ENCODE measurements around the gene HLF. TPM values are rescaled to one million over a fixed set of nuclear protein-coding genes. Genes with fewer than 3 reads are reported as not detected.

HLF gene
- total and polyA plus RNA-seq, 2 of the 4 experiments (the other 2 are of a cell fraction), result 0.18 TPM; not detected in 1

DNA sequence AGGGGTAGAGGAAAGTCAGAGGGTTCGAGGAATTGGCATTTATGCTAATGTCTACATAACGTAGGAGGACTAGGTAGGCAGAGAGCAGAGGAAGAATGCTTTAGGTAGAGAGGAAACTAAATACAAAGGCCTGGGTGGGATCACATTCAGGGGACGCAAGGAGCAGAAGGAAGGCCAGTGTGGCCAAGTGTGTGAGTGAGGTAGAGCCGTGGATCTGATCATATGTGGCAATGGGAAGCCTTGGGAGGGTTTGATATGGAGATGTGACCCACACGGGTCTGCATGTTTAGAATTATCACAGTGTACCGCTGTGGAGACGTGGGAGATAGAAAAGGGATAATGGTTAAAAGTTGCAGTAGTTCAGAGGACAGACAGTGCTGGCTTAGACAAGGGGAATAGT, 43.1 kb downstream of the HLF start:
- WGBS, 2 experiments (ENCODE audit: extremely low coverage in 2 of 2, insufficient read length in 1 of 2), result 42% methylated on average over 2 of the region's 7 CpGs; no CpG with 5 or more reads in 1 of the 2 experiments
- BruUV-seq (replicated peaks), result no TSS peak

More for the DNA sequence above, 43.1 kb downstream of the HLF start:
- no peak overlapping the region for H3K4me3 ChIP-seq (ENCODE audit: insufficient read depth, low read depth, low read length)
- no peak overlapping the region for H2BK120ac ChIP-seq (ENCODE audit: low read depth, low read length)
- no peaks in the 10 kb centered on the region for H3K9me3 ChIP-seq (ENCODE audit: control insufficient read depth, insufficient read depth, low read length)
- TF ChIP-seq MAFK (IDR thresholded peaks at IDR 0.05; ENCODE audit: low read depth, low read length) (no peak), RCOR1 (IDR thresholded peaks at IDR 0.05; ENCODE audit: insufficient replicate concordance, low read length) (no peak), CHD1 (IDR thresholded peaks at IDR 0.05; ENCODE audit: low read depth, low read length) (no peak), FOS (IDR thresholded peaks at IDR 0.05; ENCODE audit: low read depth, low read length) (no peak), RFX5 (IDR thresholded peaks at IDR 0.05; ENCODE audit: low read depth, low read length) (no peak), MXI1 (IDR thresholded peaks at IDR 0.05; ENCODE audit: borderline replicate concordance, low read depth, low read length) (no peak), NFE2L2 (IDR thresholded peaks at IDR 0.05; ENCODE audit: low read depth, low read length) (no peak), SMC3 (IDR thresholded peaks at IDR 0.05; ENCODE audit: low read depth, low read length) (no peak), RAD21 (IDR thresholded peaks at IDR 0.05; ENCODE audit: low read length) (no peak), POLR2A (IDR thresholded peaks at IDR 0.05; ENCODE audit: low read depth, low read length) (no peak), CEBPB (IDR thresholded peaks at IDR 0.05; ENCODE audit: low read depth, low read length) (no peak), MAZ (IDR thresholded peaks at IDR 0.05; ENCODE audit: borderline replicate concordance, low read depth, low read length) (no peak), BHLHE40 (IDR thresholded peaks at IDR 0.05; ENCODE audit: low read depth, low read length) (no peak)
- TF ChIP-seq, protein P1, sequence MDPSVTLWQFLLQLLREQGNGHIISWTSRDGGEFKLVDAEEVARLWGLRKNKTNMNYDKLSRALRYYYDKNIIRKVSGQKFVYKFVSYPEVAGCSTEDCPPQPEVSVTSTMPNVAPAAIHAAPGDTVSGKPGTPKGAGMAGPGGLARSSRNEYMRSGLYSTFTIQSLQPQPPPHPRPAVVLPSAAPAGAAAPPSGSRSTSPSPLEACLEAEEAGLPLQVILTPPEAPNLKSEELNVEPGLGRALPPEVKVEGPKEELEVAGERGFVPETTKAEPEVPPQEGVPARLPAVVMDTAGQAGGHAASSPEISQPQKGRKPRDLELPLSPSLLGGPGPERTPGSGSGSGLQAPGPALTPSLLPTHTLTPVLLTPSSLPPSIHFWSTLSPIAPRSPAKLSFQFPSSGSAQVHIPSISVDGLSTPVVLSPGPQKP (IDR thresholded peaks at IDR 0.05; ENCODE audit: borderline replicate concordance, low read depth, low read length), result no peak
- TF ChIP-seq, protein P2, sequence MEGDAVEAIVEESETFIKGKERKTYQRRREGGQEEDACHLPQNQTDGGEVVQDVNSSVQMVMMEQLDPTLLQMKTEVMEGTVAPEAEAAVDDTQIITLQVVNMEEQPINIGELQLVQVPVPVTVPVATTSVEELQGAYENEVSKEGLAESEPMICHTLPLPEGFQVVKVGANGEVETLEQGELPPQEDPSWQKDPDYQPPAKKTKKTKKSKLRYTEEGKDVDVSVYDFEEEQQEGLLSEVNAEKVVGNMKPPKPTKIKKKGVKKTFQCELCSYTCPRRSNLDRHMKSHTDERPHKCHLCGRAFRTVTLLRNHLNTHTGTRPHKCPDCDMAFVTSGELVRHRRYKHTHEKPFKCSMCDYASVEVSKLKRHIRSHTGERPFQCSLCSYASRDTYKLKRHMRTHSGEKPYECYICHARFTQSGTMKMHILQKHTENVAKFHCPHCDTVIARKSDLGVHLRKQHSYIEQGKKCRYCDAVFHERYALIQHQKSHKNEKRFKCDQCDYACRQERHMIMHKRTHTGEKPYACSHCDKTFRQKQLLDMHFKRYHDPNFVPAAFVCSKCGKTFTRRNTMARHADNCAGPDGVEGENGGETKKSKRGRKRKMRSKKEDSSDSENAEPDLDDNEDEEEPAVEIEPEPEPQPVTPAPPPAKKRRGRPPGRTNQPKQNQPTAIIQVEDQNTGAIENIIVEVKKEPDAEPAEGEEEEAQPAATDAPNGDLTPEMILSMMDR (conservative IDR thresholded peaks at IDR 0.05; ENCODE audit: low read depth, low read length), result no peak
- TF ChIP-seq, protein P3, sequence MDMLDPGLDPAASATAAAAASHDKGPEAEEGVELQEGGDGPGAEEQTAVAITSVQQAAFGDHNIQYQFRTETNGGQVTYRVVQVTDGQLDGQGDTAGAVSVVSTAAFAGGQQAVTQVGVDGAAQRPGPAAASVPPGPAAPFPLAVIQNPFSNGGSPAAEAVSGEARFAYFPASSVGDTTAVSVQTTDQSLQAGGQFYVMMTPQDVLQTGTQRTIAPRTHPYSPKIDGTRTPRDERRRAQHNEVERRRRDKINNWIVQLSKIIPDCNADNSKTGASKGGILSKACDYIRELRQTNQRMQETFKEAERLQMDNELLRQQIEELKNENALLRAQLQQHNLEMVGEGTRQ (IDR thresholded peaks at IDR 0.05; ENCODE audit: low read depth, low read length), result no peak
- dilution Hi-C loops (cut with HindIII; ENCODE audit: low sequenced_read_pairs, unreplicated experiment), result no loop called here
- H3K4me1 ChIP-seq (ENCODE audit: control insufficient read depth, insufficient read depth, low read length), result no peaks in the 10 kb centered on the region
- H2AK5ac ChIP-seq (ENCODE audit: low read depth, low read length), result no peak overlapping the region
- DNase-seq (no peak), ATAC-seq (ENCODE audit: low read depth) (no peak)
- no peak overlapping the region for H3K4ac ChIP-seq (ENCODE audit: low read depth, low read length)
- no peak overlapping the region for H4K8ac ChIP-seq (ENCODE audit: low read depth in 2 of 2, low read length in 2 of 2)
- H3K79me1 ChIP-seq (ENCODE audit: low read depth in 1 of 2, low read length in 2 of 2), result no peaks in the 10 kb centered on the region
- in situ Hi-C loops (cut with MboI; ENCODE audit: low sequenced_read_pairs), result no loop called here
- no peak overlapping the region for H4K91ac ChIP-seq (ENCODE audit: insufficient read depth, low read depth, low read length)
- no peak overlapping the region for H3K27ac ChIP-seq (ENCODE audit: insufficient read depth, low read length)
- no peak overlapping the region for H2AK9ac ChIP-seq (replicated peaks; ENCODE audit: low read depth, low read length, poor library complexity)
- CTCF ChIA-PET, result no interaction called here
- H3K36me3 ChIP-seq (ENCODE audit: control insufficient read depth, insufficient read depth, low read length), result no peaks in the 10 kb centered on the region
- H4K5ac ChIP-seq (ENCODE audit: low read depth, low read length), result no peak overlapping the region
- no peak overlapping the region for H3K56ac ChIP-seq (ENCODE audit: extremely low read depth, insufficient read depth, low read length)
- intact Hi-C loops (cut with micrococcal nuclease), result no loop called here
- H3K4me2 ChIP-seq (ENCODE audit: low read depth, low read length), result no peak overlapping the region
- no peak overlapping the region for H2BK15ac ChIP-seq (ENCODE audit: low read depth, low read length)
- no peak overlapping the region for H2AFZ ChIP-seq (replicated peaks; ENCODE audit: low read length, poor library complexity)
- no peaks in the 10 kb centered on the region for H4K20me1 ChIP-seq (ENCODE audit: insufficient read depth, low read length)
- no peak overlapping the region for H2BK5ac ChIP-seq (ENCODE audit: low read depth, low read length, poor library complexity, severe bottlenecking)
- no peaks in the 10 kb centered on the region for H3K9me1 ChIP-seq (ENCODE audit: insufficient read depth, low read length)
- no peak overlapping the region for H3K9ac ChIP-seq (ENCODE audit: low read depth, low read length)
- H3K27me3 ChIP-seq (ENCODE audit: control insufficient read depth, insufficient read depth, low read length), result peaks cover 2% of the 10 kb centered on the region
- no peak overlapping the region for H3K14ac ChIP-seq (replicated peaks; ENCODE audit: low read depth, low read length)
- no peak overlapping the region for H3K18ac ChIP-seq (ENCODE audit: low read depth, low read length)
- H2BK20ac ChIP-seq (ENCODE audit: low read depth, low read length), result no peak overlapping the region
- no peak overlapping the region for H3K23ac ChIP-seq (ENCODE audit: low read depth, low read length)
- POLR2A ChIA-PET (ENCODE audit: unreplicated experiment), result no interaction called here

Data from IMR-90 (cell line).